ENCODE measurements around the gene SCIMP. TPM values are rescaled to one million over a fixed set of nuclear protein-coding genes. Genes with fewer than 3 reads are reported as not detected.
"Not testable (repeated sequence)": the region's sequence is repeated elsewhere in the genome, so short reads cannot be mapped to it uniquely, and the experiment has no call there.

SCIMP gene
- polyA plus RNA-seq, 2 of the 4 experiments (the other 2 are of a cell fraction) = not detected

GRCh38 chr17:5247621-5248020 lies 13.0 kb upstream of the SCIMP start:
- Histone ChIP-seq H3K9me3 (no peaks in the 10 kb centered on the region), H3K4me1 (no peaks in the 10 kb centered on the region), H3K27ac (no peak overlapping the region), H3K4me3 (no peak overlapping the region), H3K4me2 (no peak overlapping the region)
- WGBS (ENCODE audit: missing lambda C conversion rate) = 73% methylated on average over 8 of the region's 8 CpGs
- ChIA-PET POLR2A (no interaction called here), CTCF (interaction anchor here (0.6 to 3.6 kb wide), 5 partner anchors 13 to 194 kb away, joined by 3 to 20 read pairs (median 6); partner anchors contain the start of genes C1QBP and SCIMP)
- FAIRE-seq (no peak), ATAC-seq (no peak), DNase-seq (ENCODE audit: low read depth in 1 of 2, low spot score in 1 of 2) (no peak)
- TF ChIP-seq CHD2 (IDR thresholded peaks at IDR 0.05; ENCODE audit: low read length, partially characterized antibody) (no peak), BCL3 (IDR thresholded peaks at IDR 0.05) (no peak), KDM5A (IDR thresholded peaks at IDR 0.05) (no peak), TFCP2L1 (CRISPR knock-in tag; IDR thresholded peaks at IDR 0.05) (no peak), NR3C1 (IDR thresholded peaks at IDR 0.05) (no peak), ZFP36 (IDR thresholded peaks at IDR 0.05; ENCODE audit: borderline replicate concordance, partially characterized antibody) (no peak), MAZ (IDR thresholded peaks at IDR 0.05; ENCODE audit: borderline replicate concordance, low read depth, low read length) (no peak), PHF8 (IDR thresholded peaks at IDR 0.05; ENCODE audit: borderline replicate concordance, low read depth) (no peak), HEYL (CRISPR knock-in tag; IDR thresholded peaks at IDR 0.05) (no peak)
- TF ChIP-seq, protein P1, sequence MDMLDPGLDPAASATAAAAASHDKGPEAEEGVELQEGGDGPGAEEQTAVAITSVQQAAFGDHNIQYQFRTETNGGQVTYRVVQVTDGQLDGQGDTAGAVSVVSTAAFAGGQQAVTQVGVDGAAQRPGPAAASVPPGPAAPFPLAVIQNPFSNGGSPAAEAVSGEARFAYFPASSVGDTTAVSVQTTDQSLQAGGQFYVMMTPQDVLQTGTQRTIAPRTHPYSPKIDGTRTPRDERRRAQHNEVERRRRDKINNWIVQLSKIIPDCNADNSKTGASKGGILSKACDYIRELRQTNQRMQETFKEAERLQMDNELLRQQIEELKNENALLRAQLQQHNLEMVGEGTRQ (IDR thresholded peaks at IDR 0.05) = no peak
- TF ChIP-seq, protein P2, sequence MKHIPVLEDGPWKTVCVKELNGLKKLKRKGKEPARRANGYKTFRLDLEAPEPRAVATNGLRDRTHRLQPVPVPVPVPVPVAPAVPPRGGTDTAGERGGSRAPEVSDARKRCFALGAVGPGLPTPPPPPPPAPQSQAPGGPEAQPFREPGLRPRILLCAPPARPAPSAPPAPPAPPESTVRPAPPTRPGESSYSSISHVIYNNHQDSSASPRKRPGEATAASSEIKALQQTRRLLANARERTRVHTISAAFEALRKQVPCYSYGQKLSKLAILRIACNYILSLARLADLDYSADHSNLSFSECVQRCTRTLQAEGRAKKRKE (CRISPR knock-in tag; IDR thresholded peaks at IDR 0.05; ENCODE audit: low read depth) = no peak

DNA sequence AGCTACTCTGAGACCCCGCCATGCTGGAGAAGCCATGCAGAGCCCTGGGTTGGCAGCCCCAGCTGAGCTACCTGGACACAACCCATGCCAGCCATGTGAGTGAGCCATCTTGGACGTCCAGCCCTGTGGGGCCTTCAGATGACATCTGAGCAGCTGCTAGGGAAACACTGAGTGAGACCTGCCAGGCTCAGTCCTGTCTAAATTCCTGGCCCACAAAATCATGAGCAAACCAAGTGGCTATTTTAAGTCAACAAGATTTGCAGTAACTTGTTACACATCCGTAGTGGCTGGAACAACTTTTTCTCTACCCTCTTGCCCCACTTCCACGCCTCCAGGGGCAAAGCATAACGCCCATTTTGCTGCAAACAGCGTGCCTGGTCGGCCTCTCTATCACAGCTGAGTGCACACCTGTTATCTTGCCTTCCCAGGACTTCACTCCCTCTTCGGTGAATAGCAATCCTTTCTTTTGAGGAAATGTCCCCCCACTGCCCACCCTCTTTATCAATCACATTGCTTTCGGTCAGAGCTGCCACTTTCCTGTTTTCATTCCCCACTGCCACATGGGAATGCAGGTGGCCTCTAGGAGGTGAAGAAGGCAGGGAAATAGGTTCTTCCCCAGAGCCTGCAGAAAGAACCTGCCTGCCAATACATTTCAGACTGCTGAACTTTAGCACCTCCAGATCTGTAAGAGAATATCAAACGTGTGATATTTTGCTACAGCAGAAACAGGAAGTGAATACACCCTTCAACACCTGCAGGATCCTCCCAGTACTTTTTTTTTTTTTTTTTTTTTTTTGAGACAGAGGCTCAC lies 7.4 kb upstream of the SCIMP start:
- ATAC-seq = no peak

GRCh38 chr17:5239769-5240168 lies 5.1 kb upstream of the SCIMP start:
- DNase-seq (ENCODE audit: low read depth in 1 of 2, low spot score in 1 of 2); ATAC-seq; H3K4me2 ChIP-seq; H3K27ac ChIP-seq; H3K9me3 ChIP-seq; POLR2A ChIA-PET; H3K4me3 ChIP-seq; FAIRE-seq; H3K4me1 ChIP-seq: not testable (repeated sequence)
- CTCF ChIA-PET = interaction anchor here (0.8 to 1.3 kb wide), 3 partner anchors 10 to 17 kb away, joined by 3 to 4 read pairs (median 3); no protein-coding TSS in a partner anchor
- 50% methylated on average over 7 of the region's 7 CpGs for WGBS (ENCODE audit: missing lambda C conversion rate)

More for the DNA sequence above, 7.4 kb upstream of the SCIMP start:
- FAIRE-seq (no peak), DNase-seq (ENCODE audit: low read depth in 1 of 2, low spot score in 1 of 2) (no peak)
- 50% methylated on average over 10 of the region's 10 CpGs for WGBS (ENCODE audit: missing lambda C conversion rate)
- TF ChIP-seq, protein P3, sequence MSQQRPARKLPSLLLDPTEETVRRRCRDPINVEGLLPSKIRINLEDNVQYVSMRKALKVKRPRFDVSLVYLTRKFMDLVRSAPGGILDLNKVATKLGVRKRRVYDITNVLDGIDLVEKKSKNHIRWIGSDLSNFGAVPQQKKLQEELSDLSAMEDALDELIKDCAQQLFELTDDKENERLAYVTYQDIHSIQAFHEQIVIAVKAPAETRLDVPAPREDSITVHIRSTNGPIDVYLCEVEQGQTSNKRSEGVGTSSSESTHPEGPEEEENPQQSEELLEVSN (IDR thresholded peaks at IDR 0.05; ENCODE audit: borderline replicate concordance, low read depth) = no peak
- TF ChIP-seq HES2 (IDR thresholded peaks at IDR 0.05) = no peak
- no peak for TF ChIP-seq REST (IDR thresholded peaks at IDR 0.05)
- TF ChIP-seq ESRRA (IDR thresholded peaks at IDR 0.05; ENCODE audit: borderline replicate concordance, low read length) = no peak
- TF ChIP-seq SREBF2 (IDR thresholded peaks at IDR 0.05) = no peak
- no peak for TF ChIP-seq ZC3H11A (IDR thresholded peaks at IDR 0.05)
- no peak for TF ChIP-seq CHD2 (IDR thresholded peaks at IDR 0.05; ENCODE audit: low read length, partially characterized antibody)
- no peak overlapping the region for H3K4me3 ChIP-seq
- H3K4me2 ChIP-seq = no peak overlapping the region
- CTCF ChIA-PET = interaction anchor here (0.6 kb wide), 1 partner anchor 45 kb away, joined by 3 read pairs; no protein-coding TSS in a partner anchor
- H3K9me3 ChIP-seq = no peaks in the 10 kb centered on the region; the same call in 2 of the 3 replicates
- POLR2A ChIA-PET = no interaction called here
- 0 out of 3 replicates have a peak, but pooled peaks cover 3% of the 10 kb centered on the region for H3K4me1 ChIP-seq
- no peak overlapping the region for H3K27ac ChIP-seq

Data from A549 (cell line).